B cell (primary cell): ENCODE measurements around the gene NCAPG. TPM values are rescaled to one million over a fixed set of nuclear protein-coding genes. Genes with fewer than 3 reads are reported as not detected.

Experiments
- ATAC-seq: fragments of 200-7000 bp; cut with Tn5 transposase; one replicate; pipeline ENCODE4 v1.10.0; 2021; ENCODE audit warnings: low read depth, mild to moderate bottlenecking, moderate number of reproducible peaks, moderate library complexity
- CTCF ChIA-PET: fragments of 350-600 bp; sonication (Branson Sonifier 250); formaldehyde crosslinking; loops from one replicate; lab custom pipeline; 2021; ENCODE audit warnings: antibody characterized with exemption, inconsistent platforms; lab: Charles Lee
- POLR2A ChIA-PET: fragments of 350-600 bp; sonication (Branson Sonifier 250); formaldehyde crosslinking; loops from one replicate; lab custom pipeline; 2021; ENCODE audit warnings: antibody characterized with exemption; lab: Charles Lee
- DNase-seq: peaks from one replicate; pipeline ENCODE4 v3.0.0; 2013
- H2AFZ ChIP-seq: 2 replicates; pipeline ENCODE4 v1.6.1; 2012; ENCODE audit warnings: mild to moderate bottlenecking, low read depth, low read length; ENCODE audit not compliant: insufficient read depth, poor library complexity, severe bottlenecking
- H3K27ac ChIP-seq, 2 donors: 1 replicate in 1 of 2; 2 replicates in 1 of 2; pipeline ENCODE4 v1.5.1; 2012 to 2013; ENCODE audit warnings: low read length in 2 of 2, mild to moderate bottlenecking in 2 of 2, moderate library complexity in 1 of 2
- H3K27me3 ChIP-seq, 4 experiments: fragments of 200-600 bp in 1 of 4; sonication (generic) in 1 of 4; replicated peaks in 1 of 4; 1 replicate in 2 of 4; 2 replicates in 2 of 4; pipeline versions ENCODE4 v1.6.1 to v1.7.0; 2013 to 2016; ENCODE audit warnings: low read length in 3 of 4, mild to moderate bottlenecking in 2 of 4, mixed read lengths in 1 of 4, moderate library complexity in 1 of 4; ENCODE audit not compliant: insufficient read depth in 4 of 4, control insufficient read depth in 3 of 4; ENCODE audit errors: control extremely low read depth in 1 of 4
- H3K36me3 ChIP-seq, 2 experiments: replicated peaks in 1 of 2; 1 replicate in 1 of 2; 2 replicates in 1 of 2; pipeline versions ENCODE4 v1.6.1 to v1.7.1; 2013; ENCODE audit warnings: low read length in 1 of 2; ENCODE audit not compliant: insufficient read depth in 2 of 2, control insufficient read depth in 1 of 2; ENCODE audit errors: control extremely low read depth in 1 of 2, extremely low read depth in 1 of 2
- H3K4me1 ChIP-seq, 2 donors: fragments of 200-600 bp in 1 of 2; sonication (generic) in 1 of 2; 1 replicate in 1 of 2; 2 replicates in 1 of 2; pipeline versions ENCODE4 v1.5.1 to v1.6.1; 2013 to 2017; ENCODE audit warnings: low read length in 2 of 2; ENCODE audit not compliant: control insufficient read depth in 2 of 2, insufficient read depth in 2 of 2
- H3K4me2 ChIP-seq: replicated peaks from 2 replicates; pipeline ENCODE3; 2012; ENCODE audit warnings: mild to moderate bottlenecking, low read depth, low read length; ENCODE audit not compliant: poor library complexity, severe bottlenecking
- H3K4me3 ChIP-seq, 5 experiments: fragments of 200-600 bp in 1 of 5; sonication (generic) in 1 of 5; 1 replicate in 3 of 5; 2 replicates in 2 of 5; pipeline versions ENCODE4 v1.5.1 to v1.7.0; 2011 to 2016; ENCODE audit warnings: low read length in 4 of 5, mild to moderate bottlenecking in 4 of 5, low read depth in 2 of 5, control low read depth in 1 of 5, moderate library complexity in 1 of 5; ENCODE audit not compliant: insufficient read depth in 1 of 5; ENCODE audit errors: control extremely low read depth in 1 of 5, extremely low read depth in 1 of 5
- H3K79me2 ChIP-seq: fragments of 200-600 bp; sonication (generic); one replicate; pipeline ENCODE4 v1.6.0; 2016; ENCODE audit warnings: low read length; ENCODE audit not compliant: control insufficient read depth, insufficient read depth
- H3K9ac ChIP-seq: fragments of 200-600 bp; sonication (generic); 2 replicates; pipeline ENCODE4 v1.6.1; 2017; ENCODE audit warnings: mild to moderate bottlenecking, low read length, moderate library complexity
- H3K9me3 ChIP-seq, 3 donors: one replicate each; pipeline versions ENCODE4 v1.6.1 to v1.7.1; 2013; ENCODE audit warnings: low read length in 2 of 3; ENCODE audit not compliant: control insufficient read depth in 2 of 3, insufficient read depth in 1 of 3; ENCODE audit errors: control extremely low read depth in 1 of 3
- H4K20me1 ChIP-seq: 2 replicates; pipeline ENCODE4 v1.6.0; 2012; ENCODE audit warnings: mild to moderate bottlenecking, low read length; ENCODE audit not compliant: insufficient read depth, control insufficient read depth, poor library complexity, severe bottlenecking
- H3K27ac Mint-ChIP-seq: one replicate; pipeline ENCODE4 v1.8.0; 2021; ENCODE audit warnings: mixed read lengths
- H3K27me3 Mint-ChIP-seq: one replicate; pipeline ENCODE4 v1.8.0; 2021; ENCODE audit warnings: mixed read lengths
- H3K4me1 Mint-ChIP-seq: one replicate; pipeline ENCODE4 v1.8.0; 2021; ENCODE audit warnings: mixed read lengths
- H3K4me3 Mint-ChIP-seq: one replicate; pipeline ENCODE4 v1.8.0; 2021; ENCODE audit warnings: mixed read lengths
- H3K9me3 Mint-ChIP-seq: one replicate; pipeline ENCODE4 v1.8.0; 2022; ENCODE audit warnings: mixed read lengths; ENCODE audit not compliant: insufficient read depth
- EZH2 ChIP-seq: IDR thresholded peaks from 2 replicates; pipeline ENCODE4 v1.6.1; 2012; ENCODE audit warnings: borderline replicate concordance, low read depth, mild to moderate bottlenecking, moderate library complexity, low read length; ENCODE audit not compliant: insufficient read depth, poor library complexity, severe bottlenecking
- WGBS: methylation state at CpG from one replicate; pipeline ENCODE4 v1.1.5; 2013; ENCODE audit warnings: missing lambda C conversion rate; ENCODE audit not compliant: insufficient coverage; 5-methylcytosine and 5-hydroxymethylcytosine counted together
- intact Hi-C: fragments of 100-400 bp; cut with micrococcal nuclease; formaldehyde crosslinking; loops from one replicate; pipeline ENCODE4 v1.10.0; 2022
- polyA plus RNA-seq: library from polyadenylated mRNA; depleted of rRNA; stranded (reverse); fragments of >200 nt; gene quantifications from 2 replicates; pipeline ENCODE4 v1.2.3, GENCODE V29; 2012
- total RNA-seq, 2 donors: library from RNA; stranded (reverse); fragments of 120-200 nt in 1 of 2; gene quantifications; 1 replicate in 1 of 2; 2 replicates in 1 of 2; pipeline versions ENCODE4 v1.2.3 to v1.2.4, GENCODE V29; 2013 to 2022
- TF ChIP-seq, protein P1 (sequence below): fragments of 200-600 bp; IDR thresholded peaks from one replicate; pipeline ENCODE4 v1.8.0; 2022; ENCODE audit warnings: antibody characterized with exemption, mild to moderate bottlenecking

Gene NCAPG
- total and polyA plus RNA-seq, 2 donors (not counting 1 experiment from before 2014, with no cell fraction given): 0.13 to 0.84 TPM

DNA sequence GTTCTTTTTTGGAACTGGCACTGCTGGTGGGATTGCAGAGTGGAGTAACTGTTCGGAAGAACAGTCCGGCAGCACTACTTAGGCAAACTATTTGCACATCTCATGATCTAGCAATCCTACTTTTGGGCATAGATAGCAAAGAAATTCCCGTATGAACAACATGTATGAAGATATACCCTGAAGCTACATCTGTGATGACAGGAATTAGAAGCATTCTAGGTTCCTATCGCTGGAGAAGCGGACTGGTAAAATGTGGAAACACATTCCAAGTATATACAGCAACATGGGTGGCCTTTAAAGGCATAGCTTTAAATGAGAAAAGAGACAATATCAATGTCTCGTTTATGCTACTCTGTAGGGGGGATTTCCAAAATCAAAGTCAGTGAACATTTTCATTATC is 3.3 kb upstream of the NCAPG start:
- POLR2A ChIA-PET: no interaction called here
- peaks cover 77% of the 10 kb centered on the region for H3K79me2 ChIP-seq
- H3K4me3 Mint-ChIP-seq: peak overlapping the region; percentile 33
- H3K9ac ChIP-seq: no peak overlapping the region
- H4K20me1 ChIP-seq: peaks cover 28% of the 10 kb centered on the region
- H2AFZ ChIP-seq: no peak overlapping the region
- ATAC-seq (no peak), DNase-seq (no peak)
- intact Hi-C loops: no loop called here
- no peaks in the 10 kb centered on the region for H3K27me3 Mint-ChIP-seq
- H3K4me1 ChIP-seq: peaks cover 32 to 37% of the 10 kb centered on the region in 2 donors
- no peak overlapping the region for H3K27ac Mint-ChIP-seq
- peaks cover 5 to 24% of the 10 kb centered on the region in 2 experiments for H3K36me3 ChIP-seq
- H3K27me3 ChIP-seq: no peaks in the 10 kb centered on the region
- peaks cover 55% of the 10 kb centered on the region for H3K4me1 Mint-ChIP-seq
- peak overlapping the region; percentile 86 for H3K4me2 ChIP-seq
- WGBS: no CpG with 5 or more reads among the region's 6 CpGs
- TF ChIP-seq, protein P1, sequence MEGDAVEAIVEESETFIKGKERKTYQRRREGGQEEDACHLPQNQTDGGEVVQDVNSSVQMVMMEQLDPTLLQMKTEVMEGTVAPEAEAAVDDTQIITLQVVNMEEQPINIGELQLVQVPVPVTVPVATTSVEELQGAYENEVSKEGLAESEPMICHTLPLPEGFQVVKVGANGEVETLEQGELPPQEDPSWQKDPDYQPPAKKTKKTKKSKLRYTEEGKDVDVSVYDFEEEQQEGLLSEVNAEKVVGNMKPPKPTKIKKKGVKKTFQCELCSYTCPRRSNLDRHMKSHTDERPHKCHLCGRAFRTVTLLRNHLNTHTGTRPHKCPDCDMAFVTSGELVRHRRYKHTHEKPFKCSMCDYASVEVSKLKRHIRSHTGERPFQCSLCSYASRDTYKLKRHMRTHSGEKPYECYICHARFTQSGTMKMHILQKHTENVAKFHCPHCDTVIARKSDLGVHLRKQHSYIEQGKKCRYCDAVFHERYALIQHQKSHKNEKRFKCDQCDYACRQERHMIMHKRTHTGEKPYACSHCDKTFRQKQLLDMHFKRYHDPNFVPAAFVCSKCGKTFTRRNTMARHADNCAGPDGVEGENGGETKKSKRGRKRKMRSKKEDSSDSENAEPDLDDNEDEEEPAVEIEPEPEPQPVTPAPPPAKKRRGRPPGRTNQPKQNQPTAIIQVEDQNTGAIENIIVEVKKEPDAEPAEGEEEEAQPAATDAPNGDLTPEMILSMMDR: no peak
- TF ChIP-seq EZH2: no peak
- CTCF ChIA-PET: interaction anchor here (0.6 to 4.3 kb wide), 6 partner anchors 10 to 1828 kb away, joined by 3 to 53 read pairs (median 4); no protein-coding TSS in a partner anchor
- no peaks in the 10 kb centered on the region for H3K9me3 ChIP-seq
- no peak overlapping the region for H3K4me3 ChIP-seq
- no peaks in the 10 kb centered on the region for H3K9me3 Mint-ChIP-seq
- H3K27ac ChIP-seq: peak overlapping the region in 1 of 2 donors; percentile 13

DNA sequence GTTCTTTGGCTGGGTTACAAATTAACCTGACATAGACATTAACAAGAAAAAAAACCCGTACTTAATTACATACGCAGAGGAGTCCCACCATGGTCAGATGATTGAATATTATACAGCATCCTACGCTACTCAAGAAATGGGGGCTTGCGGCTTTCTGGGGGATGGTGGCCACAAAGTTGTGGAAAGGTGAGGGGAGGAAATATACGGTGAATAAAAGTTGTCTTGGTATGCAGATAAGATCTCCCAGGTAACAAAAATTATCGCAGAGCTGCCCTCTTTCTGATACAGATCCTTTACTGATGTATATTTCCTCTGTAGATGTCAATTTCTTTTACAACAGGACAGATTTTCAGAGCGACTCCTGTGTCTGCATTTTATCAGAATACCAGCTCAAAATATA is 1.1 kb upstream of the NCAPG start:
- Histone ChIP-seq H3K36me3 (peaks cover 1 to 2% of the 10 kb centered on the region in 2 experiments), H3K4me1 (peaks cover 32 to 37% of the 10 kb centered on the region in 2 donors), H4K20me1 (peaks cover 28% of the 10 kb centered on the region), H3K4me2 (peak overlapping the region; percentile 86), H3K79me2 (peaks cover 66% of the 10 kb centered on the region), H3K27ac (peak overlapping the region; percentile 94 to 99), H3K4me3 (peak overlapping the region; percentile 81 to 91 (median 86)), H3K9me3 (no peaks in the 10 kb centered on the region), H3K27me3 (no peaks in the 10 kb centered on the region), H2AFZ (peak overlapping the region; percentile 86), H3K9ac (peak overlapping the region; percentile 92)
- intact Hi-C loops: loop anchor here (1.0 kb wide), 4 partner anchors 195 to 232 kb away; partner anchors contain the start of genes LAP3 and MED28
- CTCF ChIA-PET: interaction anchor here (0.9 to 4.3 kb wide), 9 partner anchors 10 to 297 kb away, joined by 3 to 53 read pairs (median 5); partner anchors contain the start of genes MED28 and QDPR
- Mint-ChIP-seq H3K27ac (peak overlapping the region; percentile 100), H3K27me3 (no peaks in the 10 kb centered on the region), H3K9me3 (no peaks in the 10 kb centered on the region), H3K4me3 (peak overlapping the region; percentile 97), H3K4me1 (peaks cover 55% of the 10 kb centered on the region)
- no peak for TF ChIP-seq EZH2
- TF ChIP-seq, protein P1: no peak
- WGBS: no CpG with 5 or more reads among the region's 7 CpGs
- DNase-seq: no peak
- no peak for ATAC-seq
- POLR2A ChIA-PET: interaction anchor here (1.0 to 1.2 kb wide), 2 partner anchors 195 to 233 kb away, joined by 3 to 4 read pairs; partner anchors contain the start of genes LAP3 and MED28
